GM20431 (cell line): ENCODE results near the gene DMAC2.
"Not testable (repeated sequence)": the region's sequence is repeated elsewhere in the genome, so short reads cannot be mapped to it uniquely, and the experiment has no call there.

Experiments
- in situ Hi-C: fragments of 300-500 bp; cut with MseI, MboI; formaldehyde crosslinking; loops from one replicate; pipeline ENCODE4 v1.15.0; 2020; ENCODE audit warnings: low sequenced_read_pairs; ENCODE audit not compliant: unreplicated experiment

The DMAC2 gene

GRCh38 chr19:41405776-41406175, 33.9 kb downstream of the DMAC2 start:
- in situ Hi-C loops, result no loop called here

- in situ Hi-C loops, result no loop called here
Measured at GRCh38 chr19:41403181-41403970, 36.3 kb downstream of the DMAC2 start.

- in situ Hi-C loops, result no loop called here
Measured at GRCh38 chr19:41402010-41402409, 37.7 kb downstream of the DMAC2 start.

- in situ Hi-C loops, result no loop called here
Measured at GRCh38 chr19:41401483-41401882, 38.2 kb downstream of the DMAC2 start.

GRCh38 chr19:41399525-41399924, 40.2 kb downstream of the DMAC2 start:
- in situ Hi-C loops, result no loop called here

- in situ Hi-C loops, result no loop called here
Measured at GRCh38 chr19:41399091-41399490, 40.6 kb downstream of the DMAC2 start.

- in situ Hi-C loops, result no loop called here
Measured at GRCh38 chr19:41398598-41398997, 41.1 kb downstream of the DMAC2 start.

- in situ Hi-C loops, result no loop called here
Measured at GRCh38 chr19:41398050-41398418, 41.7 kb downstream of the DMAC2 start.

GRCh38 chr19:41397086-41398049, 42.3 kb downstream of the DMAC2 start, which contains the start of the genes BCKDHA and EXOSC5:
Gene BCKDHA, plus strand, starts transcription at chr19:41397818. Its CDS starts 10 bp downstream, at chr19:41397828.
Gene EXOSC5, minus strand, starts transcription at chr19:41397359. Its CDS starts 31 bp downstream, at chr19:41397328.
- in situ Hi-C loops, result no loop called here

- in situ Hi-C loops, result no loop called here
Measured at GRCh38 chr19:41395355-41395754, 44.4 kb downstream of the DMAC2 start.

GRCh38 chr19:41392775-41393174, 46.9 kb downstream of the DMAC2 start:
- in situ Hi-C loops, result no loop called here

- in situ Hi-C loops, result no loop called here
Measured at GRCh38 chr19:41391618-41392017, 48.1 kb downstream of the DMAC2 start.

GRCh38 chr19:41386442-41386841, 53.3 kb downstream of the DMAC2 start:
- in situ Hi-C loops, result no loop called here

- in situ Hi-C loops, result no loop called here
Measured at GRCh38 chr19:41384351-41384750, 55.4 kb downstream of the DMAC2 start.

GRCh38 chr19:41381536-41381935, 58.2 kb downstream of the DMAC2 start:
- in situ Hi-C loops, result not testable (repeated sequence)
